ENCODE results near the gene UBE2U. TPM values are rescaled to one million over a fixed set of nuclear protein-coding genes. Genes with fewer than 3 reads are reported as not detected.

The UBE2U gene
- total and polyA plus RNA-seq, 2 of the 4 experiments (the other 2 are of a cell fraction), result not detected

DNA sequence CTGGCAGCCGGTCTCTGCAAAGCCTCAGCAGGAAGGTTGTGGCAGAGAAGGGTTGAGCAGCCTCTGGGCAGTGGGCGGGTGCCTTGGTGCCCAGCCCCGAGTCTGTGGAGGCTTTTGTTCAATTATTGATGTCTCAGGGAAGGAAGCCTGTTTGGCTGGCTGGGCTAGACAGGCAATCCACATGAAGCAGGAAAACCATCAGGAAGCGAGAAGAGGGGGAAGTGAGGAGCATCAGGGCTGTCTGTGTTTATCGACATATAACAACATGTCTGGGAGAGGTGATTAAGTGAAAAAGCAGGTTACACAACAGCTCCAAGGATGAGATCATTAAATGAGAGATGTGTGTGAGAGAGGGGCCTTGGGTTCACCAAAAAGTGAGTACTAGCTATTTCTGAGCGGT lies 105.4 kb downstream of the UBE2U start:
- Histone ChIP-seq H2AK5ac (ENCODE audit: low read depth, low read length) (no peak overlapping the region), H4K20me1 (ENCODE audit: insufficient read depth, low read length) (no peaks in the 10 kb centered on the region), H4K91ac (ENCODE audit: insufficient read depth, low read depth, low read length) (no peak overlapping the region), H2AK9ac (replicated peaks; ENCODE audit: low read depth, low read length, poor library complexity) (no peak overlapping the region), H3K9me3 (ENCODE audit: control insufficient read depth, insufficient read depth, low read length) (no peaks in the 10 kb centered on the region), H3K9me1 (ENCODE audit: insufficient read depth, low read length) (no peaks in the 10 kb centered on the region), H3K4me2 (ENCODE audit: low read depth, low read length) (no peak overlapping the region), H2BK20ac (ENCODE audit: low read depth, low read length) (no peak overlapping the region), H3K27ac (ENCODE audit: insufficient read depth, low read length) (no peak overlapping the region), H2BK120ac (ENCODE audit: low read depth, low read length) (no peak overlapping the region), H3K18ac (ENCODE audit: low read depth, low read length) (no peak overlapping the region), H3K27me3 (ENCODE audit: control insufficient read depth, insufficient read depth, low read length) (peaks cover 2% of the 10 kb centered on the region; the same call in 1 of the 2 replicates), H2AFZ (replicated peaks; ENCODE audit: low read length, poor library complexity) (no peak overlapping the region), H3K79me1 (ENCODE audit: low read depth in 1 of 2, low read length in 2 of 2) (no peaks in the 10 kb centered on the region), H4K8ac (ENCODE audit: low read depth in 2 of 2, low read length in 2 of 2) (no peak overlapping the region), H3K14ac (replicated peaks; ENCODE audit: low read depth, low read length) (no peak overlapping the region), H3K36me3 (ENCODE audit: control insufficient read depth, insufficient read depth, low read length) (no peaks in the 10 kb centered on the region), H2BK15ac (ENCODE audit: low read depth, low read length) (no peak overlapping the region), H4K5ac (ENCODE audit: low read depth, low read length) (no peak overlapping the region), H2BK5ac (ENCODE audit: low read depth, low read length, poor library complexity, severe bottlenecking) (no peak overlapping the region), H3K9ac (ENCODE audit: low read depth, low read length) (no peak overlapping the region), H3K23ac (ENCODE audit: low read depth, low read length) (no peak overlapping the region), H3K4me1 (ENCODE audit: control insufficient read depth, insufficient read depth, low read length) (no peaks in the 10 kb centered on the region), H3K4me3 (ENCODE audit: insufficient read depth, low read depth, low read length) (no peak overlapping the region), H3K4ac (ENCODE audit: low read depth, low read length) (no peak overlapping the region), H3K56ac (ENCODE audit: extremely low read depth, insufficient read depth, low read length) (no peak overlapping the region)
- TF ChIP-seq, protein P1, sequence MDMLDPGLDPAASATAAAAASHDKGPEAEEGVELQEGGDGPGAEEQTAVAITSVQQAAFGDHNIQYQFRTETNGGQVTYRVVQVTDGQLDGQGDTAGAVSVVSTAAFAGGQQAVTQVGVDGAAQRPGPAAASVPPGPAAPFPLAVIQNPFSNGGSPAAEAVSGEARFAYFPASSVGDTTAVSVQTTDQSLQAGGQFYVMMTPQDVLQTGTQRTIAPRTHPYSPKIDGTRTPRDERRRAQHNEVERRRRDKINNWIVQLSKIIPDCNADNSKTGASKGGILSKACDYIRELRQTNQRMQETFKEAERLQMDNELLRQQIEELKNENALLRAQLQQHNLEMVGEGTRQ (IDR thresholded peaks at IDR 0.05; ENCODE audit: low read depth, low read length), result no peak
- TF ChIP-seq SMC3 (IDR thresholded peaks at IDR 0.05; ENCODE audit: low read depth, low read length), result no peak
- no peak for TF ChIP-seq CEBPB (IDR thresholded peaks at IDR 0.05; ENCODE audit: low read depth, low read length)
- no peak for TF ChIP-seq RAD21 (IDR thresholded peaks at IDR 0.05; ENCODE audit: low read length)
- TF ChIP-seq RFX5 (IDR thresholded peaks at IDR 0.05; ENCODE audit: low read depth, low read length), result no peak
- no peak for TF ChIP-seq POLR2A (IDR thresholded peaks at IDR 0.05; ENCODE audit: low read depth, low read length)
- TF ChIP-seq MXI1 (IDR thresholded peaks at IDR 0.05; ENCODE audit: borderline replicate concordance, low read depth, low read length), result no peak
- TF ChIP-seq, protein P2, sequence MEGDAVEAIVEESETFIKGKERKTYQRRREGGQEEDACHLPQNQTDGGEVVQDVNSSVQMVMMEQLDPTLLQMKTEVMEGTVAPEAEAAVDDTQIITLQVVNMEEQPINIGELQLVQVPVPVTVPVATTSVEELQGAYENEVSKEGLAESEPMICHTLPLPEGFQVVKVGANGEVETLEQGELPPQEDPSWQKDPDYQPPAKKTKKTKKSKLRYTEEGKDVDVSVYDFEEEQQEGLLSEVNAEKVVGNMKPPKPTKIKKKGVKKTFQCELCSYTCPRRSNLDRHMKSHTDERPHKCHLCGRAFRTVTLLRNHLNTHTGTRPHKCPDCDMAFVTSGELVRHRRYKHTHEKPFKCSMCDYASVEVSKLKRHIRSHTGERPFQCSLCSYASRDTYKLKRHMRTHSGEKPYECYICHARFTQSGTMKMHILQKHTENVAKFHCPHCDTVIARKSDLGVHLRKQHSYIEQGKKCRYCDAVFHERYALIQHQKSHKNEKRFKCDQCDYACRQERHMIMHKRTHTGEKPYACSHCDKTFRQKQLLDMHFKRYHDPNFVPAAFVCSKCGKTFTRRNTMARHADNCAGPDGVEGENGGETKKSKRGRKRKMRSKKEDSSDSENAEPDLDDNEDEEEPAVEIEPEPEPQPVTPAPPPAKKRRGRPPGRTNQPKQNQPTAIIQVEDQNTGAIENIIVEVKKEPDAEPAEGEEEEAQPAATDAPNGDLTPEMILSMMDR (conservative IDR thresholded peaks at IDR 0.05; ENCODE audit: low read depth, low read length), result no peak
- TF ChIP-seq, protein P3, sequence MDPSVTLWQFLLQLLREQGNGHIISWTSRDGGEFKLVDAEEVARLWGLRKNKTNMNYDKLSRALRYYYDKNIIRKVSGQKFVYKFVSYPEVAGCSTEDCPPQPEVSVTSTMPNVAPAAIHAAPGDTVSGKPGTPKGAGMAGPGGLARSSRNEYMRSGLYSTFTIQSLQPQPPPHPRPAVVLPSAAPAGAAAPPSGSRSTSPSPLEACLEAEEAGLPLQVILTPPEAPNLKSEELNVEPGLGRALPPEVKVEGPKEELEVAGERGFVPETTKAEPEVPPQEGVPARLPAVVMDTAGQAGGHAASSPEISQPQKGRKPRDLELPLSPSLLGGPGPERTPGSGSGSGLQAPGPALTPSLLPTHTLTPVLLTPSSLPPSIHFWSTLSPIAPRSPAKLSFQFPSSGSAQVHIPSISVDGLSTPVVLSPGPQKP (IDR thresholded peaks at IDR 0.05; ENCODE audit: borderline replicate concordance, low read depth, low read length), result no peak
- TF ChIP-seq NFE2L2 (IDR thresholded peaks at IDR 0.05; ENCODE audit: low read depth, low read length), result no peak
- no peak for TF ChIP-seq CHD1 (IDR thresholded peaks at IDR 0.05; ENCODE audit: low read depth, low read length)
- TF ChIP-seq MAFK (IDR thresholded peaks at IDR 0.05; ENCODE audit: low read depth, low read length), result no peak
- no peak for TF ChIP-seq BHLHE40 (IDR thresholded peaks at IDR 0.05; ENCODE audit: low read depth, low read length)
- no peak for TF ChIP-seq FOS (IDR thresholded peaks at IDR 0.05; ENCODE audit: low read depth, low read length)
- TF ChIP-seq MAZ (IDR thresholded peaks at IDR 0.05; ENCODE audit: borderline replicate concordance, low read depth, low read length), result no peak
- TF ChIP-seq RCOR1 (IDR thresholded peaks at IDR 0.05; ENCODE audit: insufficient replicate concordance, low read length), result no peak
- ATAC-seq (ENCODE audit: low read depth), result no peak
- whole genome bisulfite sequencing, 2 experiments (ENCODE audit: extremely low coverage in 2 of 2, insufficient read length in 1 of 2), result 20% methylated on average over 1 of the region's 6 CpGs; no CpG with 5 or more reads in 1 of the 2 experiments
- no TSS peak for BruUV-seq (replicated peaks)
- no peak for DNase-seq
- intact Hi-C loops (cut with micrococcal nuclease), result no loop called here
- CTCF ChIA-PET, result interaction anchor here (0.8 kb wide), 1 partner anchor 12 kb away, joined by 3 read pairs; no protein-coding TSS in a partner anchor
- POLR2A ChIA-PET (ENCODE audit: unreplicated experiment), result no interaction called here
- dilution Hi-C loops (cut with HindIII; ENCODE audit: low sequenced_read_pairs, unreplicated experiment), result no loop called here
- in situ Hi-C loops (cut with MboI; ENCODE audit: low sequenced_read_pairs), result no loop called here
